H9 (cell line): Measurements from ENCODE around the gene SEC22B. TPM values are rescaled to one million over a fixed set of nuclear protein-coding genes. Genes with fewer than 3 reads are reported as not detected.
"Not testable (repeated sequence)": the region's sequence is repeated elsewhere in the genome, so short reads cannot be mapped to it uniquely, and the experiment has no call there.

ENCODE experiments used
- DNase-seq: peaks from one replicate; pipeline ENCODE4 v3.0.0-alpha.2; 2017
- H2AFZ ChIP-seq: one replicate; pipeline ENCODE4 v1.6.1; 2013; ENCODE audit warnings: mild to moderate bottlenecking, low read length, control low read depth, moderate library complexity
- H2AK5ac ChIP-seq: 2 replicates; pipeline ENCODE4 v1.6.1; 2013; ENCODE audit warnings: low read length, control low read depth, mixed read lengths; ENCODE audit not compliant: insufficient read length
- H2BK120ac ChIP-seq: one replicate; pipeline ENCODE4 v1.6.1; 2013; ENCODE audit warnings: low read depth, mild to moderate bottlenecking, low read length, control low read depth, inconsistent platforms; ENCODE audit not compliant: poor library complexity, severe bottlenecking
- H2BK12ac ChIP-seq: 2 replicates; pipeline ENCODE4 v1.6.1; 2013; ENCODE audit warnings: low read length, control low read depth, mixed read lengths, low read depth; ENCODE audit not compliant: insufficient read length
- H2BK15ac ChIP-seq: 2 replicates; pipeline ENCODE4 v1.6.1; 2013; ENCODE audit warnings: low read depth, low read length, control low read depth
- H2BK20ac ChIP-seq: one replicate; pipeline ENCODE4 v1.6.1; 2013; ENCODE audit warnings: low read depth, mild to moderate bottlenecking, low read length, control low read depth, inconsistent platforms; ENCODE audit not compliant: poor library complexity, severe bottlenecking
- H2BK5ac ChIP-seq: 2 replicates; pipeline ENCODE4 v1.6.1; 2013; ENCODE audit warnings: low read length, control low read depth, mixed read lengths; ENCODE audit not compliant: insufficient read length
- H3K14ac ChIP-seq: 2 replicates; pipeline ENCODE4 v1.6.1; 2013; ENCODE audit warnings: low read length, control low read depth; ENCODE audit not compliant: insufficient read depth
- H3K18ac ChIP-seq: 2 replicates; pipeline ENCODE4 v1.6.1; 2013; ENCODE audit warnings: low read depth, mild to moderate bottlenecking, mixed read lengths, low read length, control low read depth; ENCODE audit not compliant: insufficient read length
- H3K23ac ChIP-seq: 2 replicates; pipeline ENCODE4 v1.6.1; 2013; ENCODE audit warnings: low read length, control low read depth, mixed read lengths, low read depth; ENCODE audit not compliant: insufficient read length
- H3K23me2 ChIP-seq: 2 replicates; pipeline ENCODE4 v1.6.1; 2013; ENCODE audit warnings: low read depth, mild to moderate bottlenecking, mixed read lengths, low read length, control low read depth; ENCODE audit not compliant: insufficient read length, poor library complexity, severe bottlenecking
- H3K27ac ChIP-seq: 2 replicates; pipeline ENCODE4 v1.5.1; 2013; ENCODE audit warnings: low read length, control low read depth, mixed read lengths, low read depth; ENCODE audit not compliant: insufficient read length
- H3K27me3 ChIP-seq: 2 replicates; pipeline ENCODE4 v1.6.1; 2013; ENCODE audit warnings: low read length, control low read depth, inconsistent platforms; ENCODE audit not compliant: insufficient read depth
- H3K4ac ChIP-seq: 2 replicates; pipeline ENCODE4 v1.6.1; 2013; ENCODE audit warnings: low read depth, mild to moderate bottlenecking, control low read depth, inconsistent platforms, low read length, moderate library complexity
- H3K4me1 ChIP-seq: 2 replicates; pipeline ENCODE4 v1.6.1; 2013; ENCODE audit warnings: low read length, control low read depth, inconsistent platforms; ENCODE audit not compliant: insufficient read depth
- H3K4me2 ChIP-seq: 2 replicates; pipeline ENCODE4 v1.6.1; 2013; ENCODE audit warnings: low read length, control low read depth, mixed read lengths; ENCODE audit not compliant: insufficient read length, insufficient read depth
- H3K56ac ChIP-seq: 2 replicates; pipeline ENCODE4 v1.6.1; 2013; ENCODE audit warnings: low read depth, mild to moderate bottlenecking, mixed read lengths, low read length, control low read depth; ENCODE audit not compliant: insufficient read length
- H3K79me1 ChIP-seq: 2 replicates; pipeline ENCODE4 v1.6.1; 2013; ENCODE audit warnings: low read depth, mild to moderate bottlenecking, moderate library complexity, low read length, control low read depth, inconsistent platforms; ENCODE audit not compliant: insufficient read depth, poor library complexity, severe bottlenecking
- H3K79me2 ChIP-seq: 2 replicates; pipeline ENCODE4 v1.6.1; 2013; ENCODE audit warnings: low read length, control low read depth, inconsistent platforms; ENCODE audit not compliant: insufficient read depth
- H3K9ac ChIP-seq: 2 replicates; pipeline ENCODE4 v1.6.1; 2013; ENCODE audit warnings: low read length, control low read depth, mixed read lengths; ENCODE audit not compliant: insufficient read length; ENCODE audit errors: extremely low read depth
- H3K9me3 ChIP-seq: one replicate; pipeline ENCODE4 v1.6.1; 2013; ENCODE audit warnings: low read depth, low read length, inconsistent platforms; ENCODE audit not compliant: control insufficient read depth
- H3T11ph ChIP-seq: one replicate; pipeline ENCODE4 v1.6.1; 2013; ENCODE audit warnings: mild to moderate bottlenecking, low read length, control low read depth, inconsistent platforms
- H4K20me1 ChIP-seq: one replicate; pipeline ENCODE4 v1.6.1; 2013; ENCODE audit not compliant: control insufficient read depth, insufficient read length, insufficient read depth
- H4K5ac ChIP-seq: 2 replicates; pipeline ENCODE4 v1.6.1; 2013; ENCODE audit warnings: low read depth, mild to moderate bottlenecking, mixed read lengths, low read length, control low read depth; ENCODE audit not compliant: insufficient read length
- H4K8ac ChIP-seq: replicated peaks from 2 replicates; pipeline ENCODE4 v1.6.1; 2013; ENCODE audit warnings: low read length, control low read depth, mixed read lengths, low read depth; ENCODE audit not compliant: insufficient read length
- H4K91ac ChIP-seq: 2 replicates; pipeline ENCODE4 v1.6.1; 2013; ENCODE audit warnings: low read depth, mild to moderate bottlenecking, moderate library complexity, mixed read lengths, low read length, control low read depth; ENCODE audit not compliant: insufficient read length
- H3K27ac Mint-ChIP-seq, 3 experiments: 2 replicates in 2 of 3; 3 replicates in 1 of 3; pipeline ENCODE4 v1.8.0; 2020 to 2021; ENCODE audit warnings: mixed read lengths in 3 of 3, mild to moderate bottlenecking in 1 of 3, moderate library complexity in 1 of 3
- H3K27me3 Mint-ChIP-seq: 2 replicates; pipeline ENCODE4 v1.8.0; 2021; ENCODE audit warnings: low read depth, mild to moderate bottlenecking, moderate library complexity, mixed read lengths
- H3K36me3 Mint-ChIP-seq, 3 experiments: 2 replicates in 2 of 3; 3 replicates in 1 of 3; pipeline ENCODE4 v1.8.0; 2020 to 2021; ENCODE audit warnings: low read depth in 3 of 3, mixed read lengths in 3 of 3; ENCODE audit not compliant: insufficient read depth in 1 of 3
- H3K4me1 Mint-ChIP-seq, 2 experiments: 2 replicates each; pipeline ENCODE4 v1.8.0; 2020; ENCODE audit warnings: mixed read lengths in 2 of 2
- H3K4me3 Mint-ChIP-seq, 2 experiments: 2 replicates in 1 of 2; 3 replicates in 1 of 2; pipeline ENCODE4 v1.8.0; 2020 to 2021; ENCODE audit warnings: mild to moderate bottlenecking in 2 of 2, mixed read lengths in 2 of 2, moderate library complexity in 1 of 2
- H3K9me3 Mint-ChIP-seq, 2 experiments: 2 replicates in 1 of 2; 3 replicates in 1 of 2; pipeline ENCODE4 v1.8.0; 2020; ENCODE audit warnings: mild to moderate bottlenecking in 2 of 2, mixed read lengths in 2 of 2, moderate library complexity in 1 of 2
- WGBS: extraction: QIAGEN DNeasy Blood & Tissue Kit; methylation state at CpG from one replicate; pipeline ENCODE4 v1.1.7; 2013; ENCODE audit warnings: missing lambda C conversion rate, low lambda C conversion rate, mixed read lengths; ENCODE audit not compliant: insufficient read length; ENCODE audit errors: extremely low coverage; 5-methylcytosine and 5-hydroxymethylcytosine counted together
- total RNA-seq: library from RNA; stranded (reverse); gene quantifications from 2 replicates; pipeline ENCODE4 v1.2.1, GENCODE V29; 2021

Gene SEC22B
- total RNA-seq, 1 experiment from 2014 or later = 13.9 TPM

DNA sequence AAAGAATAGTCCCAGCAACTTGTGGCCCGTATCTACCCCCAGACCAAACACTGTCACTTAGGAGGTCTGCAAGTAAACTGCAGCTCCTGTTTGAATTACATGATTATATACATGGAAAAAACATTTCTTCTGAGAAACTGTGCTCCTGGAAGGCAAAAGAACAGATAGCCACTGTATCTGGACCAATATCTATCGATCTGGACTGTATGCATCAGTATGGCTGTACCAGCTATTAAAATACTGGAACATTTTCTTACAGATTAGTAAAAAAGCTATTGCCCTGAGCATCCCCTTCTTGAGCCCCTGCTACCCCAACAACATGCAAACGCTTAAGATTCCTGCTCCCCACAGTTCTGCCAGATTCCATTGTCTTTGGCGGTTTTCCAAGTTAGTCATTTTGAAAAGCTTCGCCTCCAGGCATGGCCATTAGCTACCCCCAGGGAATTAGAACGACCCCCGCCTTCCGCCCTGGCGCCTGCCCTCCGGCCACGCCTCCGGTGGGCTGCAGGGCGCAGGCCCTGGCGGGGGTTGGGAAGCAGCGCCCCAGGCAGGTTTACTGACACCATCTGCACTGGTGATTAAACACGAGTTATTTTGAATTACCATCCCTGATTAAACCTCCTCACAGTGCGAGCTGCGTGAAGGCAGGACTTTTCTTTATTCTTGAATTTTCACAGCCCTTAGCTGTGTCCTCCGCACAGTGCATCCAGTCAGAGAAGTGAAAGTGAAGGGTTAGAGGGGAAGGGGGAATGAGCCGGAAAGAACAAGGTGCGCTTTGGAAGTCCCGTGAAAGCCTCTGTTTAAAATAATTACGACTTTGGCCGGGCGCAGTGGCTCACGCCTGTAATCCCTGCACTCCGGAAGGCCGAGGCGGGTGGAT, 3.7 kb upstream of the SEC22B start:
- not testable (repeated sequence) for H2BK12ac ChIP-seq, H3K23me2 ChIP-seq, H3T11ph ChIP-seq, H3K18ac ChIP-seq, H2BK15ac ChIP-seq, H3K14ac ChIP-seq, H3K79me1 ChIP-seq, H3K36me3 Mint-ChIP-seq, H4K91ac ChIP-seq, H3K4me2 ChIP-seq, H3K4me1 ChIP-seq, H2BK120ac ChIP-seq, H3K9me3 Mint-ChIP-seq, H3K27ac ChIP-seq, H3K56ac ChIP-seq, H3K4ac ChIP-seq, H2AK5ac ChIP-seq, H4K20me1 ChIP-seq, H3K9me3 ChIP-seq, H2AFZ ChIP-seq, H3K27me3 Mint-ChIP-seq, H2BK5ac ChIP-seq, H4K8ac ChIP-seq, H3K79me2 ChIP-seq, H4K5ac ChIP-seq, H2BK20ac ChIP-seq, H3K27me3 ChIP-seq, H3K23ac ChIP-seq, H3K9ac ChIP-seq
- peak overlapping the region; percentile 36 to 68 for H3K4me3 Mint-ChIP-seq
- WGBS = no CpG with 5 or more reads among the region's 29 CpGs
- H3K4me1 Mint-ChIP-seq = peaks cover 13 to 16% of the 10 kb centered on the region in 2 experiments
- H3K27ac Mint-ChIP-seq = peak overlapping the region; percentile 13 to 93 (median 88); a peak in 6 of 7 replicates
- DNase-seq = peak; percentile 38
